DOHH2 (cell line): ENCODE results near the gene PCBP3.

ENCODE experiments used
- H3F3A ChIP-seq: fragments of 200-600 bp; sonication (generic), shearing (Covaris generic); 2 replicates; pipeline ENCODE4 v1.6.0; 2016; ENCODE audit warnings: antibody characterized with exemption, mild to moderate bottlenecking; ENCODE audit not compliant: control insufficient read depth, insufficient read depth
- H3K27ac ChIP-seq: fragments of 200-600 bp; sonication (generic); 2 replicates; pipeline ENCODE4 v1.5.1; 2014; ENCODE audit warnings: low read depth, mild to moderate bottlenecking, low read length, moderate library complexity
- H3K27me3 ChIP-seq: fragments of 200-600 bp; sonication (generic); 2 replicates; pipeline ENCODE4 v1.6.1; 2014; ENCODE audit warnings: mild to moderate bottlenecking, low read length, mixed read lengths; ENCODE audit not compliant: control insufficient read depth
- H3K36me3 ChIP-seq: fragments of 200-600 bp; sonication (generic); 2 replicates; pipeline ENCODE4 v1.6.1; 2014; ENCODE audit warnings: mild to moderate bottlenecking, low read length, moderate library complexity, mixed read lengths; ENCODE audit not compliant: control insufficient read depth
- H3K4me1 ChIP-seq: fragments of 200-600 bp; sonication (generic); 2 replicates; pipeline ENCODE4 v1.6.1; 2014; ENCODE audit warnings: mild to moderate bottlenecking, low read length, mixed read lengths; ENCODE audit not compliant: control insufficient read depth
- H3K4me2 ChIP-seq: fragments of 200-600 bp; sonication (generic); 2 replicates; pipeline ENCODE4 v1.6.0; 2014; ENCODE audit warnings: mild to moderate bottlenecking, low read length, moderate library complexity
- H3K4me3 ChIP-seq: fragments of 200-600 bp; sonication (generic); 2 replicates; pipeline ENCODE4 v1.5.1; 2014; ENCODE audit warnings: mild to moderate bottlenecking, low read length, mixed read lengths
- H3K79me2 ChIP-seq: fragments of 200-600 bp; sonication (generic); 2 replicates; pipeline ENCODE4 v1.6.1; 2014; ENCODE audit warnings: mild to moderate bottlenecking, low read length, mixed read lengths; ENCODE audit not compliant: control insufficient read depth
- H3K9me2 ChIP-seq: fragments of 200-600 bp; sonication (generic); replicated peaks from 2 replicates; pipeline ENCODE4 v1.6.1; 2014; ENCODE audit warnings: mild to moderate bottlenecking, low read length, mixed read lengths; ENCODE audit not compliant: control insufficient read depth
- H3K9me3 ChIP-seq: fragments of 200-600 bp; sonication (generic); 2 replicates; pipeline ENCODE4 v1.6.1; 2014; ENCODE audit warnings: antibody characterized with exemption, low read length, mixed read lengths; ENCODE audit not compliant: control insufficient read depth, insufficient read depth
- H4K20me1 ChIP-seq: fragments of 200-600 bp; sonication (generic); 2 replicates; pipeline ENCODE4 v1.6.0; 2014; ENCODE audit warnings: low read depth, mild to moderate bottlenecking, antibody characterized with exemption, low read length, moderate library complexity; ENCODE audit not compliant: control insufficient read depth, insufficient read depth
- CTCF ChIP-seq: fragments of 200-600 bp; sonication (generic); IDR thresholded peaks from one replicate; pipeline ENCODE4 v1.5.1; 2014; ENCODE audit warnings: antibody characterized with exemption, mild to moderate bottlenecking, low read depth, low read length; ENCODE audit not compliant: poor library complexity, severe bottlenecking
- EZH2phosphoT487 ChIP-seq: fragments of 200-600 bp; sonication (generic); IDR thresholded peaks from 2 replicates; pipeline ENCODE4 v1.6.1; 2017; ENCODE audit warnings: borderline replicate concordance, mild to moderate bottlenecking, antibody characterized with exemption, low read length, moderate library complexity, mixed read lengths

Gene PCBP3

GRCh38 chr21:45816794-45817193 lies 173.3 kb downstream of the PCBP3 start:
- H3K27ac ChIP-seq: no peak overlapping the region
- H3K79me2 ChIP-seq: no peaks in the 10 kb centered on the region
- no peaks in the 10 kb centered on the region; the same call in 1 of the 2 replicates for H4K20me1 ChIP-seq
- no peaks in the 10 kb centered on the region for H3K9me3 ChIP-seq
- H3K9me2 ChIP-seq: no peaks in the 10 kb centered on the region
- no peak overlapping the region for H3K4me2 ChIP-seq
- no peaks in the 10 kb centered on the region for H3F3A ChIP-seq
- H3K36me3 ChIP-seq: no peaks in the 10 kb centered on the region
- TF ChIP-seq EZH2phosphoT487: no peak
- no peak for TF ChIP-seq CTCF
- H3K27me3 ChIP-seq: peaks cover 5% of the 10 kb centered on the region; the same call in 1 of the 2 replicates
- no peak overlapping the region for H3K4me3 ChIP-seq
- no peaks in the 10 kb centered on the region for H3K4me1 ChIP-seq

- no peak for TF ChIP-seq EZH2phosphoT487
- no peak for TF ChIP-seq CTCF
- H4K20me1 ChIP-seq: no peaks in the 10 kb centered on the region; the same call in 1 of the 2 replicates
- no peaks in the 10 kb centered on the region for H3K36me3 ChIP-seq
- no peaks in the 10 kb centered on the region for H3K9me2 ChIP-seq
- H3K4me3 ChIP-seq: no peak overlapping the region
- no peaks in the 10 kb centered on the region for H3F3A ChIP-seq
- no peaks in the 10 kb centered on the region for H3K4me1 ChIP-seq
- H3K4me2 ChIP-seq: no peak overlapping the region
- H3K27me3 ChIP-seq: peaks cover 5% of the 10 kb centered on the region; the same call in 1 of the 2 replicates
- H3K9me3 ChIP-seq: no peaks in the 10 kb centered on the region
- H3K79me2 ChIP-seq: no peaks in the 10 kb centered on the region
- no peak overlapping the region for H3K27ac ChIP-seq
These were observed 173.8 kb downstream of the PCBP3 start for GRCh38 chr21:45817345-45817744.

GRCh38 chr21:45818276-45818903 lies 174.9 kb downstream of the PCBP3 start:
- Histone ChIP-seq H3F3A (no peaks in the 10 kb centered on the region), H3K4me1 (no peaks in the 10 kb centered on the region), H3K9me3 (no peaks in the 10 kb centered on the region), H3K4me2 (no peak overlapping the region), H4K20me1 (no peaks in the 10 kb centered on the region; the same call in 1 of the 2 replicates), H3K27me3 (peaks cover 5% of the 10 kb centered on the region; the same call in 1 of the 2 replicates), H3K9me2 (no peaks in the 10 kb centered on the region), H3K79me2 (no peaks in the 10 kb centered on the region), H3K36me3 (no peaks in the 10 kb centered on the region), H3K27ac (no peak overlapping the region), H3K4me3 (no peak overlapping the region)
- no peak for TF ChIP-seq EZH2phosphoT487
- no peak for TF ChIP-seq CTCF
